K562 (cell line): Measurements from ENCODE around the gene MICALL2. TPM values are rescaled to one million over a fixed set of nuclear protein-coding genes. Genes with fewer than 3 reads are reported as not detected.

Source experiments
- BCL6 ChIP-seq: fragments of 250-450 bp; sonication (Bioruptor Pico); IDR thresholded peaks from 2 replicates; pipeline ENCODE4 v1.4.0; 2020
- BDP1 ChIP-seq: IDR thresholded peaks from 3 replicates; pipeline ENCODE4 v1.6.1; 2011; ENCODE audit not compliant: insufficient read length, insufficient read depth
- CBFB ChIP-seq: sonication (generic); formaldehyde crosslinking; IDR thresholded peaks from 2 replicates; pipeline ENCODE4 v1.4.0; 2020; ENCODE audit warnings: mild to moderate bottlenecking, missing genetic modification reagents
- CBX3 ChIP-seq, 2 experiments: IDR thresholded peaks; 1 replicate in 1 of 2; 2 replicates in 1 of 2; pipeline ENCODE4 v1.6.1; 2012; ENCODE audit warnings: inconsistent platforms in 2 of 2, low read length in 2 of 2, borderline replicate concordance in 1 of 2, control low read depth in 1 of 2
- CC2D1A ChIP-seq: fragments of 450-650 bp; IDR thresholded peaks from 2 replicates; pipeline ENCODE4 v1.6.1; 2017; ENCODE audit warnings: mild to moderate bottlenecking
- EP300 ChIP-seq: IDR thresholded peaks from 2 replicates; pipeline ENCODE4 v1.6.1; 2012; ENCODE audit warnings: low read length, improper control_type of control experiment
- ETS1 ChIP-seq: conservative IDR thresholded peaks from 2 replicates; pipeline ENCODE4 v1.6.1; 2011; ENCODE audit warnings: low read depth, mild to moderate bottlenecking, low read length; ENCODE audit not compliant: control insufficient read depth
- FOXK2 ChIP-seq, 2 experiments: fragments of 450-650 bp; IDR thresholded peaks in 1 of 2; conservative IDR thresholded peaks in 1 of 2; 2 replicates each; pipeline ENCODE4 v1.6.1; 2016; ENCODE audit warnings: low read depth in 2 of 2, mild to moderate bottlenecking in 1 of 2
- GABPB1 ChIP-seq: sonication (generic); formaldehyde crosslinking; IDR thresholded peaks from 2 replicates; pipeline ENCODE4 v1.8.0; 2022; ENCODE audit warnings: mild to moderate bottlenecking, missing genetic modification reagents
- HDAC3 ChIP-seq: fragments of 450-650 bp; IDR thresholded peaks from 2 replicates; pipeline ENCODE4 v1.6.1; 2018; ENCODE audit warnings: borderline replicate concordance, mild to moderate bottlenecking, moderate library complexity; ENCODE audit not compliant: partially characterized antibody
- L3MBTL2 ChIP-seq: fragments of 450-650 bp; IDR thresholded peaks from 2 replicates; pipeline ENCODE4 v1.6.1; 2016; ENCODE audit warnings: mild to moderate bottlenecking, moderate library complexity
- MCM7 ChIP-seq, 2 experiments: fragments of 450-650 bp; IDR thresholded peaks; 2 replicates each; pipeline ENCODE4 v1.6.1; 2016 to 2018
- MTA3 ChIP-seq: fragments of 450-650 bp; formaldehyde crosslinking; IDR thresholded peaks from 2 replicates; pipeline ENCODE4 v1.6.1; 2017; ENCODE audit warnings: mild to moderate bottlenecking, borderline replicate concordance
- PHF21A ChIP-seq: fragments of 450-650 bp; IDR thresholded peaks from 2 replicates; pipeline ENCODE4 v1.6.1; 2017; ENCODE audit warnings: low read depth, borderline replicate concordance
- POLR2AphosphoS2 ChIP-seq: IDR thresholded peaks from 2 replicates; pipeline ENCODE4 v1.6.1; 2012; ENCODE audit warnings: low read length, improper control_type of control experiment
- RCOR1 ChIP-seq, 2 experiments: IDR thresholded peaks; 2 replicates each; pipeline ENCODE4 v1.6.1; 2012; ENCODE audit warnings: low read depth in 2 of 2, low read length in 2 of 2, borderline replicate concordance in 1 of 2, improper control_type of control experiment in 1 of 2
- RFX7 ChIP-seq: fragments of 250-450 bp; sonication (Bioruptor Pico); IDR thresholded peaks from 2 replicates; pipeline ENCODE4 v1.5.1; 2021; ENCODE audit warnings: mild to moderate bottlenecking
- RUNX1 ChIP-seq: sonication (generic); IDR thresholded peaks from 2 replicates; pipeline ENCODE4 v1.6.1; 2016; ENCODE audit warnings: antibody characterized with exemption, low read depth
- TCF15 ChIP-seq: fragments of 250-450 bp; sonication (Bioruptor Pico); IDR thresholded peaks from 2 replicates; pipeline ENCODE4 v1.8.0; 2022; ENCODE audit warnings: moderate library complexity, mild to moderate bottlenecking, inconsistent platforms
- VEZF1 ChIP-seq: fragments of 200-800 bp; sonication (Bioruptor generic); IDR thresholded peaks from 2 replicates; pipeline ENCODE4 v1.6.1; 2017; ENCODE audit warnings: missing genetic modification characterization, missing compliant biosample characterization
- ZBTB7A ChIP-seq: IDR thresholded peaks from 2 replicates; pipeline ENCODE4 v1.6.1; 2011; ENCODE audit warnings: low read depth, mild to moderate bottlenecking, low read length, moderate library complexity, borderline replicate concordance; ENCODE audit not compliant: control insufficient read depth
- ZNF232 ChIP-seq: sonication (generic); formaldehyde crosslinking; IDR thresholded peaks from 2 replicates; pipeline ENCODE4 v1.8.0; 2022; ENCODE audit warnings: mild to moderate bottlenecking, missing genetic modification reagents
- ZNF280A ChIP-seq: fragments of 450-650 bp; IDR thresholded peaks from 2 replicates; pipeline ENCODE4 v1.6.1; 2018; ENCODE audit warnings: mild to moderate bottlenecking, low read depth; ENCODE audit not compliant: partially characterized antibody
- ZNF41 ChIP-seq: fragments of 250-450 bp; sonication (Bioruptor Pico); conservative IDR thresholded peaks from 2 replicates; pipeline ENCODE4 v1.4.0; 2020; ENCODE audit warnings: mild to moderate bottlenecking
- polyA plus RNA-seq, 8 experiments: library from polyadenylated mRNA; depleted of rRNA in 4 of 8; stranded (reverse) in 5 of 8; unstranded in 3 of 8; fragments of >200 nt; fragmentation: Nextera tagmentation in 2 of 8; fragmentation: Illumina TruSeq in 1 of 8; extraction: Ambion mirVana in 2 of 8; extraction: Trizol in 1 of 8; gene quantifications; 2 replicates each; pipeline versions ENCODE4 v1.2.1 to v1.2.3, GENCODE V29; 2011 to 2014; ENCODE audit warnings: inconsistent platforms in 1 of 8, missing spikeins in 1 of 8
- total RNA-seq, 7 experiments: library from RNA; depleted of rRNA in 6 of 7; stranded (reverse); fragments of >200 nt in 6 of 7; fragmentation: Illumina TruSeq in 2 of 7; extraction: Trizol in 2 of 7; gene quantifications; 2 replicates each; pipeline versions ENCODE4 v1.2.1 to v1.2.3, GENCODE V29; 2011 to 2021; ENCODE audit warnings: low replicate concordance in 1 of 7

MICALL2 gene
- total and polyA plus RNA-seq, 9 of the 15 experiments (the other 6 are each of a cell fraction or from before 2014, with no cell fraction given), result 1.8 to 103 (median 17.0) TPM

GRCh38 chr7:1423264-1423811, 35.9 kb downstream of the MICALL2 start (continued):
- TF ChIP-seq FOXK2 (conservative IDR thresholded peaks at IDR 0.05 in 1 of 2, IDR thresholded peaks at IDR 0.05 in 1 of 2; ENCODE audit: low read depth in 2 of 2) (peak in 1 of 2 experiments; percentile 44; a peak in 1 of 4 replicates), MCM7 (IDR thresholded peaks at IDR 0.05) (no peak), ZBTB7A (peak; percentile 63; the same call in 1 of the 2 replicates), CBX3 (IDR thresholded peaks at IDR 0.05; ENCODE audit: borderline replicate concordance in 1 of 2, low read length in 2 of 2) (0 out of 3 replicates have a peak, but pooled peaks of 1 of the 2 experiments have one; percentile 12), VEZF1 (peak; percentile 58; the same call in 1 of the 2 replicates), MTA3 (no peak), ZNF41 (CRISPR knock-in tag) (no peak), BDP1 (no peak), HDAC3 (no peak), ETS1 (no peak), CBFB (CRISPR knock-in tag) (no peak), ZNF280A (peak; percentile 44), POLR2AphosphoS2 (no peak), GABPB1 (no peak), RUNX1 (no peak), PHF21A (no peak), EP300 (no peak), TCF15 (no peak), ZNF232 (no peak), RFX7 (CRISPR knock-in tag) (no peak), BCL6 (CRISPR knock-in tag) (no peak), L3MBTL2 (no peak), CC2D1A (peak; percentile 32; the same call in 1 of the 2 replicates), RCOR1 (IDR thresholded peaks at IDR 0.05; ENCODE audit: borderline replicate concordance in 1 of 2, low read depth in 2 of 2, low read length in 2 of 2) (0 out of 4 replicates have a peak, but pooled peaks of 1 of the 2 experiments have one; percentile 13)
